HL-60 (cell line): Measurements from ENCODE around the gene GAA.

Experiments
- DNase-seq, 2 experiments: peaks; one replicate each; pipeline ENCODE4 v3.0.0-alpha.2; 2010 to 2020; ENCODE audit warnings: low read depth in 1 of 2, low spot score in 1 of 2
- H3K27ac ChIP-seq: fragments of 250-450 bp; sonication (Bioruptor Pico); replicated peaks from 2 replicates; pipeline ENCODE4 v1.5.1; 2020; ENCODE audit warnings: mild to moderate bottlenecking, moderate library complexity
- H3K27me3 ChIP-seq: fragments of 250-450 bp; sonication (Bioruptor Pico); 2 replicates; pipeline ENCODE4 v1.5.1; 2021; ENCODE audit warnings: mild to moderate bottlenecking, moderate library complexity; ENCODE audit not compliant: insufficient read depth, poor library complexity, severe bottlenecking
- H3K4me3 ChIP-seq: replicated peaks from 2 replicates; pipeline ENCODE4 v1.5.1; 2011; ENCODE audit warnings: mild to moderate bottlenecking, control low read depth, low read length; ENCODE audit not compliant: insufficient read depth
- GABPA ChIP-seq: IDR thresholded peaks from 2 replicates; pipeline ENCODE4 v1.6.1; 2012; ENCODE audit warnings: low read depth
- POLR2AphosphoS5 ChIP-seq: IDR thresholded peaks from 2 replicates; pipeline ENCODE4 v1.6.1; 2012; ENCODE audit warnings: low read depth
- SPI1 ChIP-seq: IDR thresholded peaks from 2 replicates; pipeline ENCODE4 v1.6.1; 2012; ENCODE audit warnings: low read depth, mild to moderate bottlenecking, borderline replicate concordance
- TF ChIP-seq, protein P1 (sequence below): IDR thresholded peaks from one replicate; pipeline ENCODE4 v1.5.1; 2011; ENCODE audit warnings: low read length, control low read depth, inconsistent platforms; ENCODE audit not compliant: insufficient read depth
- TF ChIP-seq, protein P2 (sequence below): IDR thresholded peaks from 2 replicates; pipeline ENCODE4 v1.6.1; 2012; ENCODE audit warnings: low read depth; ENCODE audit not compliant: insufficient replicate concordance

GAA gene

DNA sequence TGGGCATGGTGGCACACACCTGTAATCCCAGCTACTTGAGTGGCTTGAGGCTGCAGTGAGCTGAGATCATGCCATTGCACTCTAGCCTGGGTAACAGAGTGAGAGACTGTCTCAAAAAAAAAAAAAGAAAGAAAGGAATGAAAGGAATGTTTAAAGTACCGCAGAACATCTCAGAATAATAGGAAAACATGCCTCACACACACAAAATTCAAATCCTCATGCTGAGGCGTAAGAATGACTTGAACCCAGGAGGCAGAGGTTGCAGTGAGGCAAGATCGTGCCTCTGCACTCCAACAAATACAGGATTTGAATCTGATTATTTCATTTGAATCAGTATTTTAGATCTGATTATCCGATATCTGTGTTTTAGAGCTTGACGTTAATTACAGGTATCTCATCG is 21.3 kb upstream of the GAA start:
- no peak overlapping the region for H3K27ac ChIP-seq
- DNase-seq = no peak
- H3K4me3 ChIP-seq = no peak overlapping the region
- TF ChIP-seq, protein P1, sequence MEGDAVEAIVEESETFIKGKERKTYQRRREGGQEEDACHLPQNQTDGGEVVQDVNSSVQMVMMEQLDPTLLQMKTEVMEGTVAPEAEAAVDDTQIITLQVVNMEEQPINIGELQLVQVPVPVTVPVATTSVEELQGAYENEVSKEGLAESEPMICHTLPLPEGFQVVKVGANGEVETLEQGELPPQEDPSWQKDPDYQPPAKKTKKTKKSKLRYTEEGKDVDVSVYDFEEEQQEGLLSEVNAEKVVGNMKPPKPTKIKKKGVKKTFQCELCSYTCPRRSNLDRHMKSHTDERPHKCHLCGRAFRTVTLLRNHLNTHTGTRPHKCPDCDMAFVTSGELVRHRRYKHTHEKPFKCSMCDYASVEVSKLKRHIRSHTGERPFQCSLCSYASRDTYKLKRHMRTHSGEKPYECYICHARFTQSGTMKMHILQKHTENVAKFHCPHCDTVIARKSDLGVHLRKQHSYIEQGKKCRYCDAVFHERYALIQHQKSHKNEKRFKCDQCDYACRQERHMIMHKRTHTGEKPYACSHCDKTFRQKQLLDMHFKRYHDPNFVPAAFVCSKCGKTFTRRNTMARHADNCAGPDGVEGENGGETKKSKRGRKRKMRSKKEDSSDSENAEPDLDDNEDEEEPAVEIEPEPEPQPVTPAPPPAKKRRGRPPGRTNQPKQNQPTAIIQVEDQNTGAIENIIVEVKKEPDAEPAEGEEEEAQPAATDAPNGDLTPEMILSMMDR = no peak
- TF ChIP-seq, protein P2, sequence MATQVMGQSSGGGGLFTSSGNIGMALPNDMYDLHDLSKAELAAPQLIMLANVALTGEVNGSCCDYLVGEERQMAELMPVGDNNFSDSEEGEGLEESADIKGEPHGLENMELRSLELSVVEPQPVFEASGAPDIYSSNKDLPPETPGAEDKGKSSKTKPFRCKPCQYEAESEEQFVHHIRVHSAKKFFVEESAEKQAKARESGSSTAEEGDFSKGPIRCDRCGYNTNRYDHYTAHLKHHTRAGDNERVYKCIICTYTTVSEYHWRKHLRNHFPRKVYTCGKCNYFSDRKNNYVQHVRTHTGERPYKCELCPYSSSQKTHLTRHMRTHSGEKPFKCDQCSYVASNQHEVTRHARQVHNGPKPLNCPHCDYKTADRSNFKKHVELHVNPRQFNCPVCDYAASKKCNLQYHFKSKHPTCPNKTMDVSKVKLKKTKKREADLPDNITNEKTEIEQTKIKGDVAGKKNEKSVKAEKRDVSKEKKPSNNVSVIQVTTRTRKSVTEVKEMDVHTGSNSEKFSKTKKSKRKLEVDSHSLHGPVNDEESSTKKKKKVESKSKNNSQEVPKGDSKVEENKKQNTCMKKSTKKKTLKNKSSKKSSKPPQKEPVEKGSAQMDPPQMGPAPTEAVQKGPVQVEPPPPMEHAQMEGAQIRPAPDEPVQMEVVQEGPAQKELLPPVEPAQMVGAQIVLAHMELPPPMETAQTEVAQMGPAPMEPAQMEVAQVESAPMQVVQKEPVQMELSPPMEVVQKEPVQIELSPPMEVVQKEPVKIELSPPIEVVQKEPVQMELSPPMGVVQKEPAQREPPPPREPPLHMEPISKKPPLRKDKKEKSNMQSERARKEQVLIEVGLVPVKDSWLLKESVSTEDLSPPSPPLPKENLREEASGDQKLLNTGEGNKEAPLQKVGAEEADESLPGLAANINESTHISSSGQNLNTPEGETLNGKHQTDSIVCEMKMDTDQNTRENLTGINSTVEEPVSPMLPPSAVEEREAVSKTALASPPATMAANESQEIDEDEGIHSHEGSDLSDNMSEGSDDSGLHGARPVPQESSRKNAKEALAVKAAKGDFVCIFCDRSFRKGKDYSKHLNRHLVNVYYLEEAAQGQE = no peak
- TF ChIP-seq POLR2AphosphoS5 (no peak), GABPA (no peak)
- no peaks in the 10 kb centered on the region for H3K27me3 ChIP-seq

DNA sequence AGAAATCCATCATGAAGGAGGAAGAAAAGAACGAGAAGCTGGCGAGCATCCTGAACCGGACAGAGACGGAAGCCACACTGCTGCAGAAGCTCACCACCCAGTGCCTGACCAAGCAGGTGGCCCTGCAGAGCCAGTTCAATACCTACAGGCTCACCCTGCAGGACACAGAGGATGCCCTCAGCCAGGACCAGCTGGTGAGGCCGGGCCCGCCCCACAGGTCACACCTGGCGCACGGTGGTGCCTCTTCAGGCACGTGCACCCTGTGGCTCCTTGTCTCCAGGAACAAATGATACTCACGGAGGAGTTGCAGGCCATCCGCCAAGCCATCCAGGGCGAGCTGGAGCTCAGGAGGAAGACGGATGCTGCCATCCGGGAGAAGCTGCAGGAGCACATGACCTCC is 19.8 kb upstream of the GAA start:
- no peak for DNase-seq
- no peak overlapping the region for H3K27ac ChIP-seq
- H3K4me3 ChIP-seq = no peak overlapping the region
- TF ChIP-seq POLR2AphosphoS5 = no peak
- TF ChIP-seq, protein P1 = no peak
- TF ChIP-seq SPI1 = no peak
- TF ChIP-seq, protein P2 = no peak
- no peak for TF ChIP-seq GABPA
- no peaks in the 10 kb centered on the region for H3K27me3 ChIP-seq

DNA sequence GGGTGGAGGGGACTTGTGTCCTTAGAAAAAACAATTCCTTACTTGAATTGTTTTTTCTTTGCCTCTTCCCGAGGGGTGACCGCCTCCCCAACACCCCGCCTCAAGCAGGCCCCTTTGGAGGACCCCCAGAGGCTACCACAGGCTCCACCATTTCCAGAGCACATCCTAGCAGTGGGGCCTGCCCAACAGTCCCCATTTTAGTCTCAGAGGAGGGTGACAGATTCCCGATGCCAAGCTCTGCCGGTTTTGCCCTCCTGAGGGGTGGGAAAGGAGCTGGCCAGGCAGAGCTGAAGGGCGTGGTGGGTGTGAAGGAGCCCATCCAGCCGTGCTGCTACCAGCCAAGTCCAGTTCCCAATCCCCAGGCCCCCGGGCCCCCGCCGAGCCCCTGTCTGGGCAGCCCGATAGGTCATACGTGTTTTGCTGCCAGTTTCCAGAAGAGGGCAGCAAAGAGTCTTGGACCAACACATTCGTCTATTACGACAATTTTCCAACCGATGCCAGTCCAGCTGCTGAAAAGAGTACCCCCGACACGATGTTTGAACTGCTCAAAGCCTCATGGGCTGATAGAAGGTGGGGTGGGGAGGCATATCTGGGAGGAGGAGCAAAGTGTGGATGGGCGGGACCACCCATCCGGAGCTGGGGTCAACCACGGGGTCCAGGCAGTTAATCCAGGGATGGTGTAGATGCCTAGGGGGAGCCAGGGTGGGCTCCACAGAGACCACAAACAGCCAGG is 18.8 kb upstream of the GAA start:
- peak; percentile 23 to 63 for DNase-seq
- TF ChIP-seq, protein P1 = peak; percentile 45
- no peak for TF ChIP-seq POLR2AphosphoS5
- Histone ChIP-seq H3K27ac (no peak overlapping the region), H3K4me3 (no peak overlapping the region), H3K27me3 (no peaks in the 10 kb centered on the region)

DNA sequence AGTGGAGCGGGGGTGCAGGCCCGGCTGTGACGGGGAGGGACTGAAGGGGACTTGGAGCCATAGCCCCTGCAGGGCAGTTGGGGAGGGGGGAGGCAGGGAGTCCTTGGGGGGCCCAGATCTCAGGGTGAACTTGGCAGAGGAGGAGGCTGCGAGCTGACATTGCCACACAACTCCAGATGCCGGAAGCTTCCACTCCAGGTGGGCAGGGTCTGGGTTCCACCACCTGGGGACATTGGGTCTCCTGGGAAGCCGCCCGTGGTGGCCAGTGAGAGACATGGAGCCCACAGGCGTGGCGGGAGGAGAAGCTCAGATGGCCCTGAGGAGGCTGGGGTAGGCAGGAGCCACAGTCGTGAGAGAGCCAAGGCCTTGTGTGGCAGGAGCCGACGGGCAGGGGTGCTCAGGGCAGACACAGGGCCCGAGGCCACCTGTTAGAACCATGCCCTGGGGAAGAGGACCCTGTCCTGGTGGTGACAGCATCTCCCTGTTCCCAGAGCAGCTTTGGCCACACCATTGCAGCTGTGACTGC is 18.2 kb upstream of the GAA start:
- Histone ChIP-seq H3K27me3 (no peaks in the 10 kb centered on the region), H3K4me3 (no peak overlapping the region), H3K27ac (no peak overlapping the region)
- no peak for DNase-seq
- TF ChIP-seq GABPA = no peak
- TF ChIP-seq POLR2AphosphoS5 = no peak
- TF ChIP-seq, protein P2 = no peak
- no peak for TF ChIP-seq SPI1
- TF ChIP-seq, protein P1 = no peak
